Stimulated activated CD4-positive, alpha-beta T cell treated with anti-CD3 and anti-CD28 coated beads, Interleukin-4, amount 100 ng/mL, for 4 hours (primary cell): ENCODE measurements around the gene C11orf97.
A peak's percentile ranks its signal among the peaks of the same experiment; 100 is the strongest.
"Not testable (repeated sequence)": the region's sequence is repeated elsewhere in the genome, so short reads cannot be mapped to it uniquely, and the experiment has no call there.

Source experiments
- DNase-seq, 2 experiments: peaks; one replicate each; pipeline ENCODE4 v3.0.0-alpha.2; 2020

C11orf97 gene

GRCh38 chr11:94525546-94526324 lies 13.5 kb downstream of the C11orf97 start:
- no peak for DNase-seq

- DNase-seq = no peak
These were observed 14.6 kb downstream of the C11orf97 start for GRCh38 chr11:94526645-94527438.

GRCh38 chr11:94528551-94528950 lies 16.3 kb downstream of the C11orf97 start:
- DNase-seq = no peak

- no peak for DNase-seq
These were observed 19.9 kb downstream of the C11orf97 start for GRCh38 chr11:94532211-94532610.

- no peak for DNase-seq
These were observed 20.9 kb downstream of the C11orf97 start for GRCh38 chr11:94533206-94533605.

GRCh38 chr11:94533696-94534630 lies 21.7 kb downstream of the C11orf97 start:
- no peak for DNase-seq

GRCh38 chr11:94536386-94536785 lies 24.1 kb downstream of the C11orf97 start:
- no peak for DNase-seq

- DNase-seq = no peak
These were observed 24.9 kb downstream of the C11orf97 start for GRCh38 chr11:94537031-94537600.

GRCh38 chr11:94539420-94539819 lies 27.2 kb downstream of the C11orf97 start:
- no peak for DNase-seq

GRCh38 chr11:94543695-94544645 lies 31.7 kb downstream of the C11orf97 start, which contains the start of gene FUT4:
Gene FUT4 (plus strand): TSS chr11:94543921. CDS start chr11:94544134, 213 bp downstream.
- DNase-seq = peak; percentile 55 to 65

- DNase-seq = peak in 1 of 2 experiments; percentile 3
These were observed 32.5 kb downstream of the C11orf97 start for GRCh38 chr11:94544646-94545263.

- DNase-seq = no peak
These were observed 33.3 kb downstream of the C11orf97 start for GRCh38 chr11:94545264-94546161.

GRCh38 chr11:94546162-94546470 lies 33.9 kb downstream of the C11orf97 start:
- DNase-seq = no peak

GRCh38 chr11:94546886-94547285 lies 34.6 kb downstream of the C11orf97 start:
- no peak for DNase-seq

- no peak for DNase-seq
These were observed 36.9 kb downstream of the C11orf97 start for GRCh38 chr11:94549146-94549545.

GRCh38 chr11:94550513-94550912 lies 38.3 kb downstream of the C11orf97 start:
- DNase-seq = no peak

GRCh38 chr11:94553938-94554337 lies 41.7 kb downstream of the C11orf97 start:
- DNase-seq = no peak

- DNase-seq = not testable (repeated sequence)
These were observed 43.6 kb downstream of the C11orf97 start for GRCh38 chr11:94555752-94556329.

GRCh38 chr11:94557421-94557820 lies 45.2 kb downstream of the C11orf97 start:
- no peak for DNase-seq
